IMR-90 (cell line): Measurements from ENCODE around the gene UBE2V1. TPM values are rescaled to one million over a fixed set of nuclear protein-coding genes. Genes with fewer than 3 reads are reported as not detected.
A peak's percentile ranks its signal among the peaks of the same experiment; 100 is the strongest.

Experiments
- ATAC-seq: fragments of 200-7000 bp; cut with Tn5 transposase; 2 replicates; pipeline ENCODE4 v1.9.1; 2020; ENCODE audit warnings: low read depth, mild to moderate bottlenecking, moderate library complexity
- BruUV-seq: library from RNA; stranded (reverse); fragments of 400-500 nt; replicated peaks from 2 replicates; lab custom pipeline; 2021; lab: Mats Ljungman, UMichigan
- CTCF ChIA-PET: fragments of 300-600 bp; formaldehyde crosslinking; extraction: SDS; loops from one replicate; lab custom pipeline; 2021; ENCODE audit warnings: antibody characterized with exemption; lab: Yijun Ruan, JAX
- POLR2A ChIA-PET: fragments of 300-600 bp; sonication (Branson Sonifier 250); formaldehyde crosslinking; loops from one replicate; lab custom pipeline; 2022; ENCODE audit warnings: antibody characterized with exemption; ENCODE audit not compliant: unreplicated experiment; lab: Charles Lee
- DNase-seq: peaks from one replicate; pipeline ENCODE4 v3.0.0; 2013
- H2AFZ ChIP-seq: replicated peaks from 2 replicates; pipeline ENCODE3; 2013; ENCODE audit warnings: low read length, mild to moderate bottlenecking; ENCODE audit not compliant: poor library complexity
- H2AK5ac ChIP-seq: 2 replicates; pipeline ENCODE4 v1.6.1; 2013; ENCODE audit warnings: low read depth, low read length, inconsistent platforms
- H2AK9ac ChIP-seq: replicated peaks from 2 replicates; pipeline ENCODE3; 2013; ENCODE audit warnings: mild to moderate bottlenecking, low read depth, low read length, moderate library complexity; ENCODE audit not compliant: poor library complexity
- H2BK120ac ChIP-seq: 2 replicates; pipeline ENCODE4 v1.6.1; 2013; ENCODE audit warnings: low read depth, low read length, inconsistent platforms
- H2BK15ac ChIP-seq: 3 replicates; pipeline ENCODE4 v1.6.1; 2013; ENCODE audit warnings: low read depth, low read length, inconsistent platforms
- H2BK20ac ChIP-seq: 2 replicates; pipeline ENCODE4 v1.6.1; 2013; ENCODE audit warnings: low read depth, mild to moderate bottlenecking, inconsistent platforms, low read length, moderate library complexity
- H2BK5ac ChIP-seq: 2 replicates; pipeline ENCODE4 v1.6.1; 2013; ENCODE audit warnings: mild to moderate bottlenecking, low read depth, low read length, inconsistent platforms; ENCODE audit not compliant: poor library complexity, severe bottlenecking
- H3K14ac ChIP-seq: replicated peaks from 2 replicates; pipeline ENCODE4 v1.6.1; 2013; ENCODE audit warnings: low read depth, low read length, inconsistent platforms
- H3K18ac ChIP-seq: 2 replicates; pipeline ENCODE4 v1.6.1; 2013; ENCODE audit warnings: low read depth, low read length, control low read depth
- H3K23ac ChIP-seq: 2 replicates; pipeline ENCODE4 v1.6.1; 2013; ENCODE audit warnings: low read depth, low read length, inconsistent platforms
- H3K27ac ChIP-seq: 2 replicates; pipeline ENCODE4 v1.5.1; 2013; ENCODE audit warnings: mild to moderate bottlenecking, control low read depth, low read length; ENCODE audit not compliant: insufficient read depth
- H3K27me3 ChIP-seq: 2 replicates; pipeline ENCODE4 v1.6.1; 2013; ENCODE audit warnings: low read length; ENCODE audit not compliant: control insufficient read depth, insufficient read depth
- H3K36me3 ChIP-seq: 2 replicates; pipeline ENCODE4 v1.6.1; 2013; ENCODE audit warnings: low read length, mixed read lengths; ENCODE audit not compliant: control insufficient read depth, insufficient read depth
- H3K4ac ChIP-seq: 2 replicates; pipeline ENCODE4 v1.6.1; 2013; ENCODE audit warnings: low read depth, low read length, inconsistent platforms
- H3K4me1 ChIP-seq: 2 replicates; pipeline ENCODE4 v1.6.1; 2013; ENCODE audit warnings: low read length, mixed read lengths; ENCODE audit not compliant: control insufficient read depth, insufficient read depth
- H3K4me2 ChIP-seq: 2 replicates; pipeline ENCODE4 v1.6.1; 2013; ENCODE audit warnings: low read depth, mild to moderate bottlenecking, control low read depth, low read length, moderate library complexity
- H3K4me3 ChIP-seq: 2 replicates; pipeline ENCODE4 v1.5.1; 2013; ENCODE audit warnings: low read depth, mild to moderate bottlenecking, control low read depth, low read length, moderate library complexity; ENCODE audit not compliant: insufficient read depth
- H3K56ac ChIP-seq: 2 replicates; pipeline ENCODE4 v1.6.1; 2013; ENCODE audit warnings: low read length, inconsistent platforms; ENCODE audit not compliant: insufficient read depth; ENCODE audit errors: extremely low read depth
- H3K79me1 ChIP-seq, 2 experiments: 2 replicates each; pipeline ENCODE4 v1.6.1; 2013; ENCODE audit warnings: low read length in 2 of 2, inconsistent platforms in 1 of 2, low read depth in 1 of 2
- H3K9ac ChIP-seq: 2 replicates; pipeline ENCODE4 v1.6.1; 2013; ENCODE audit warnings: low read depth, low read length, control low read depth
- H3K9me1 ChIP-seq: 2 replicates; pipeline ENCODE4 v1.6.1; 2013; ENCODE audit warnings: low read length, inconsistent platforms; ENCODE audit not compliant: insufficient read depth
- H3K9me3 ChIP-seq: 2 replicates; pipeline ENCODE4 v1.6.1; 2013; ENCODE audit warnings: low read length; ENCODE audit not compliant: control insufficient read depth, insufficient read depth
- H4K20me1 ChIP-seq: 2 replicates; pipeline ENCODE4 v1.6.1; 2013; ENCODE audit warnings: low read length, inconsistent platforms; ENCODE audit not compliant: insufficient read depth
- H4K5ac ChIP-seq: 2 replicates; pipeline ENCODE4 v1.6.1; 2013; ENCODE audit warnings: mild to moderate bottlenecking, low read depth, low read length, control low read depth
- H4K8ac ChIP-seq, 2 experiments: 2 replicates each; pipeline ENCODE4 v1.6.1; 2013; ENCODE audit warnings: low read depth in 2 of 2, low read length in 2 of 2, control low read depth in 1 of 2, inconsistent platforms in 1 of 2
- H4K91ac ChIP-seq: 2 replicates; pipeline ENCODE4 v1.6.1; 2013; ENCODE audit warnings: low read depth, low read length, inconsistent platforms; ENCODE audit not compliant: insufficient read depth
- BHLHE40 ChIP-seq: fragments of 150-350 bp; IDR thresholded peaks from 2 replicates; pipeline ENCODE4 v1.6.1; 2016; ENCODE audit warnings: mild to moderate bottlenecking, low read depth, low read length
- CEBPB ChIP-seq: IDR thresholded peaks from 2 replicates; pipeline ENCODE4 v1.6.1; 2012; ENCODE audit warnings: low read depth, low read length, improper control_type of control experiment
- CHD1 ChIP-seq: IDR thresholded peaks from 2 replicates; pipeline ENCODE4 v1.6.1; 2012; ENCODE audit warnings: low read depth, low read length, improper control_type of control experiment
- CTCF ChIP-seq: conservative IDR thresholded peaks from 2 replicates; pipeline ENCODE4 v1.5.1; 2012; ENCODE audit warnings: mild to moderate bottlenecking, low read depth, low read length, improper control_type of control experiment
- ELK1 ChIP-seq: fragments of 150-350 bp; IDR thresholded peaks from 2 replicates; pipeline ENCODE4 v1.6.1; 2016; ENCODE audit warnings: low read depth, mild to moderate bottlenecking, low read length, moderate library complexity, borderline replicate concordance
- FOS ChIP-seq: fragments of 150-350 bp; IDR thresholded peaks from 2 replicates; pipeline ENCODE4 v1.6.1; 2016; ENCODE audit warnings: low read depth, low read length
- MAFK ChIP-seq: IDR thresholded peaks from 2 replicates; pipeline ENCODE4 v1.6.1; 2012; ENCODE audit warnings: low read depth, low read length, improper control_type of control experiment
- MAZ ChIP-seq: IDR thresholded peaks from 2 replicates; pipeline ENCODE4 v1.6.1; 2012; ENCODE audit warnings: low read depth, mild to moderate bottlenecking, low read length, improper control_type of control experiment, moderate library complexity, borderline replicate concordance
- MXI1 ChIP-seq: IDR thresholded peaks from 2 replicates; pipeline ENCODE4 v1.6.1; 2012; ENCODE audit warnings: low read depth, mild to moderate bottlenecking, low read length, moderate library complexity, borderline replicate concordance
- POLR2A ChIP-seq: IDR thresholded peaks from 2 replicates; pipeline ENCODE4 v1.6.1; 2012; ENCODE audit warnings: mild to moderate bottlenecking, low read depth, low read length
- RAD21 ChIP-seq: IDR thresholded peaks from 2 replicates; pipeline ENCODE4 v1.6.1; 2012; ENCODE audit warnings: low read length, improper control_type of control experiment
- RFX5 ChIP-seq: IDR thresholded peaks from 2 replicates; pipeline ENCODE4 v1.8.0; 2012; ENCODE audit warnings: low read depth, mild to moderate bottlenecking, low read length, moderate library complexity
- SMC3 ChIP-seq: fragments of 150-350 bp; IDR thresholded peaks from 2 replicates; pipeline ENCODE4 v1.6.1; 2016; ENCODE audit warnings: low read depth, mild to moderate bottlenecking, antibody characterized with exemption, low read length, moderate library complexity
- USF2 ChIP-seq: fragments of 150-350 bp; IDR thresholded peaks from 2 replicates; pipeline ENCODE4 v1.6.1; 2017; ENCODE audit warnings: mild to moderate bottlenecking, antibody characterized with exemption, low read length, low read depth
- WGBS, 2 experiments: methylation state at CpG; one replicate each; pipeline versions ENCODE4 v1.1.5 to v1.1.7; 2013; ENCODE audit warnings: missing lambda C conversion rate in 2 of 2; ENCODE audit not compliant: insufficient read length in 1 of 2; ENCODE audit errors: extremely low coverage in 2 of 2; 5-methylcytosine and 5-hydroxymethylcytosine counted together
- dilution Hi-C: fragments of 300-500 bp; cut with HindIII; formaldehyde crosslinking; loops from one replicate; pipeline ENCODE4 v1.14.3; 2018; ENCODE audit warnings: low sequenced_read_pairs; ENCODE audit not compliant: unreplicated experiment
- in situ Hi-C: fragments of 300-500 bp; cut with MboI; formaldehyde crosslinking; loops from 3 replicates; pipeline ENCODE4 v1.14.3; 2019; ENCODE audit warnings: low sequenced_read_pairs, inconsistent platforms, mixed read lengths
- intact Hi-C: fragments of 100-400 bp; cut with micrococcal nuclease; formaldehyde crosslinking; loops from 2 replicates; pipeline ENCODE4 v1.10.0; 2022
- polyA plus RNA-seq, 3 experiments: library from polyadenylated mRNA; depleted of rRNA; stranded (reverse); fragments of >200 nt; gene quantifications; 2 replicates each; pipeline ENCODE4 v1.2.3, GENCODE V29; 2012; ENCODE audit warnings: low replicate concordance in 1 of 3
- total RNA-seq: library from RNA; depleted of rRNA; stranded (reverse); fragments of >200 nt; gene quantifications from 2 replicates; pipeline ENCODE4 v1.2.3, GENCODE V29; 2012

Gene UBE2V1
- total and polyA plus RNA-seq, 2 of the 4 experiments (the other 2 are of a cell fraction): 20.1 to 138 TPM

- no peak for DNase-seq
- in situ Hi-C loops: no loop called here
- no peak for TF ChIP-seq MXI1
- no peak for TF ChIP-seq FOS
- TF ChIP-seq ELK1: no peak
- TF ChIP-seq SMC3: no peak
- no peak for TF ChIP-seq RFX5
- TF ChIP-seq BHLHE40: no peak
- no peak for TF ChIP-seq RAD21
- TF ChIP-seq CHD1: no peak
- TF ChIP-seq CTCF: no peak
- no peak for TF ChIP-seq MAZ
- no peak; the same call in 1 of the 2 replicates for TF ChIP-seq POLR2A
- TF ChIP-seq USF2: no peak
- no peak for TF ChIP-seq MAFK
- TF ChIP-seq CEBPB: no peak
Observed at GRCh38 chr20:50110141-50111047, 2.6 kb downstream of the UBE2V1 start.

More at GRCh38 chr20:50110141-50111047, 2.6 kb downstream of the UBE2V1 start:
- WGBS, 2 experiments: 91% methylated on average over 1 of the region's 4 CpGs; no CpG with 5 or more reads in 1 of the 2 experiments
- Histone ChIP-seq H3K9ac (no peak overlapping the region), H3K4me3 (no peak overlapping the region), H3K27ac (0 out of 2 replicates have a peak overlapping the region, but pooled peaks have one; percentile 16), H3K23ac (peak overlapping the region; percentile 55), H4K91ac (no peak overlapping the region), H2AK5ac (peak overlapping the region; percentile 30), H3K27me3 (no peaks in the 10 kb centered on the region), H2AK9ac (no peak overlapping the region), H3K4me1 (peaks cover 38% of the 10 kb centered on the region), H3K9me1 (peaks cover 30% of the 10 kb centered on the region), H2AFZ (no peak overlapping the region), H3K18ac (no peak overlapping the region), H3K4ac (no peak overlapping the region), H2BK20ac (no peak overlapping the region), H4K5ac (no peak overlapping the region), H3K36me3 (peaks cover 5% of the 10 kb centered on the region), H3K4me2 (peak overlapping the region; percentile 95), H2BK15ac (no peak overlapping the region), H4K20me1 (peaks cover 68% of the 10 kb centered on the region), H3K14ac (peak overlapping the region; percentile 16; the same call in 1 of the 2 replicates), H2BK5ac (peak overlapping the region; percentile 42), H4K8ac (peak overlapping the region in 1 of 2 experiments; percentile 39; a peak in 1 of 4 replicates), H2BK120ac (no peak overlapping the region), H3K56ac (no peak overlapping the region), H3K79me1 (peaks cover 21 to 77% of the 10 kb centered on the region in 2 experiments), H3K9me3 (no peaks in the 10 kb centered on the region)
- dilution Hi-C loops (no loop called here), intact Hi-C loops (no loop called here)
- no peak for ATAC-seq
- ChIA-PET POLR2A (no interaction called here), CTCF (interaction anchor here (0.6 to 1.1 kb wide), 2 partner anchors 22 to 639 kb away, joined by 4 read pairs; no protein-coding TSS in a partner anchor)
- BruUV-seq: no TSS peak
